Limb (tissue), 2 donors: ENCODE measurements around the gene GPRC5A.
A peak's percentile ranks its signal among the peaks of the same experiment; 100 is the strongest.

Experiments
- DNase-seq, 2 donors: peaks; one replicate each; pipeline ENCODE4 v3.0.0-alpha.2; 2016; ENCODE audit errors: extremely low spot score in 2 of 2

The GPRC5A gene

GRCh38 chr12:12909228-12909994 lies 18.0 kb downstream of the GPRC5A start:
- DNase-seq, result no peak

GRCh38 chr12:12909995-12910420 lies 18.6 kb downstream of the GPRC5A start:
- DNase-seq, result no peak

- DNase-seq, result no peak
These were observed 21.3 kb downstream of the GPRC5A start for GRCh38 chr12:12912711-12913110.

- DNase-seq, result no peak
These were observed 24.3 kb downstream of the GPRC5A start for GRCh38 chr12:12915656-12916055.

- peak; percentile 88 to 90 for DNase-seq
These were observed 25.0 kb downstream of the GPRC5A start for GRCh38 chr12:12916135-12916944.

GRCh38 chr12:12917517-12917916 lies 26.2 kb downstream of the GPRC5A start:
- no peak for DNase-seq

- DNase-seq, result no peak
These were observed 27.5 kb downstream of the GPRC5A start for GRCh38 chr12:12918781-12919389.

GRCh38 chr12:12919666-12920435 lies 28.5 kb downstream of the GPRC5A start:
- DNase-seq, result no peak

GRCh38 chr12:12922191-12922616 lies 30.8 kb downstream of the GPRC5A start:
- DNase-seq, result no peak

- DNase-seq, result no peak
These were observed 31.6 kb downstream of the GPRC5A start for GRCh38 chr12:12922978-12923377.

- no peak for DNase-seq
These were observed 32.8 kb downstream of the GPRC5A start for GRCh38 chr12:12924169-12924568.

- DNase-seq, result no peak
These were observed 34.0 kb downstream of the GPRC5A start for GRCh38 chr12:12925388-12925787.

- no peak for DNase-seq
These were observed 35.3 kb downstream of the GPRC5A start for GRCh38 chr12:12926571-12927071.

GRCh38 chr12:12927211-12928079 lies 36.1 kb downstream of the GPRC5A start:
- peak; percentile 63 to 74 for DNase-seq

GRCh38 chr12:12929696-12930095 lies 38.3 kb downstream of the GPRC5A start:
- no peak for DNase-seq

GRCh38 chr12:12930633-12931219 lies 39.4 kb downstream of the GPRC5A start:
- DNase-seq, result no peak

GRCh38 chr12:12933742-12934141 lies 42.4 kb downstream of the GPRC5A start:
- DNase-seq, result no peak

- DNase-seq, result no peak
These were observed 43.2 kb downstream of the GPRC5A start for GRCh38 chr12:12934556-12934955.

GRCh38 chr12:12936983-12937491 lies 45.7 kb downstream of the GPRC5A start:
- DNase-seq, result no peak

GRCh38 chr12:12938541-12938940 lies 47.2 kb downstream of the GPRC5A start:
- DNase-seq, result no peak
